Thoracic aorta (tissue), 2 donors: ENCODE data around the gene SETBP1. TPM values are rescaled to one million over a fixed set of nuclear protein-coding genes. Genes with fewer than 3 reads are reported as not detected.
"Not testable (repeated sequence)": the region's sequence is repeated elsewhere in the genome, so short reads cannot be mapped to it uniquely, and the experiment has no call there.

Source experiments
- ATAC-seq: fragments of 150-250 bp; one replicate; pipeline ENCODE4 v1.8.0; 2017; ENCODE audit warnings: low read depth; ENCODE audit not compliant: insufficient number of reproducible peaks, low FRiP score
- DNase-seq: peaks from one replicate; pipeline ENCODE4 v3.0.0-alpha.2; 2020; ENCODE audit warnings: low spot score
- H3K27ac ChIP-seq, 2 donors: fragments of 200-600 bp; sonication (generic); 1 replicate in 1 of 2; 2 replicates in 1 of 2; pipeline ENCODE4 v1.5.1; 2016; ENCODE audit warnings: mild to moderate bottlenecking in 2 of 2, moderate library complexity in 2 of 2
- H3K27me3 ChIP-seq: fragments of 200-600 bp; sonication (generic); replicated peaks from 2 replicates; pipeline ENCODE4 v1.6.0; 2016; ENCODE audit warnings: mild to moderate bottlenecking; ENCODE audit not compliant: insufficient read depth
- H3K36me3 ChIP-seq: fragments of 200-600 bp; sonication (generic); one replicate; pipeline ENCODE4 v1.5.1; 2016
- H3K4me1 ChIP-seq, 2 donors: fragments of 200-600 bp; sonication (generic); 1 replicate in 1 of 2; 2 replicates in 1 of 2; pipeline versions ENCODE4 v1.5.1 to v1.6.0; 2016; ENCODE audit warnings: low read depth in 2 of 2, mild to moderate bottlenecking in 1 of 2; ENCODE audit not compliant: control insufficient read depth in 1 of 2
- H3K4me3 ChIP-seq: fragments of 200-600 bp; sonication (generic); 2 replicates; pipeline ENCODE4 v1.5.1; 2016; ENCODE audit warnings: mild to moderate bottlenecking
- H3K9me3 ChIP-seq: fragments of 200-600 bp; sonication (generic); 2 replicates; pipeline ENCODE4 v1.5.1; 2016
- total RNA-seq, 2 donors: library from RNA; depleted of rRNA; stranded (reverse); fragments of >200 nt; gene quantifications; one replicate each; pipeline versions ENCODE4 v1.1.0 to v1.2.3, GENCODE V29; 2016
- TF ChIP-seq, protein P1 (sequence below): fragments of 200-600 bp; sonication (generic); IDR thresholded peaks from one replicate; pipeline ENCODE4 v1.5.1; 2019; ENCODE audit warnings: antibody characterized with exemption

Gene SETBP1
- total RNA-seq, 2 donors from 2014 or later: 39.3 to 50.2 TPM

DNA sequence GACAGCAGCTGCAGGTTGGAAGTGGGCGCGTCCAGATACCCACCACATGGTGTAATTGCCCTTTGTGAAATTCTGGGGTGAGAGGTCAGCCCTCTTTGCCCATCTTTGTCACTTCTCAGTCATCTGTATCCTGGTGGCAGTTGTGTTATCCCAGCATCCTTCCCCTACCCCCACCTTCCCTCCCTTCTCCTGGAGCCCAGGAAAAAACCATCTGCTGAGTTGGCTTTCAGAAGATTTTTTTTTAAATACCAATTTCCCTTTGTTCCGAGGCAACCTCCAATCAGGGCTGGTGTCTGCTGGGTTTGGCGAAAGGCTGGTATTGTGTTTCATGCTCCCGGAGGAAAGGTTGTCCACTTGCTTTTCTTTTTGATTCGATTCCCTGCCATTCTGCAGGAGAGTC, 35.2 kb downstream of the SETBP1 start:
- H3K4me3 ChIP-seq: no peak overlapping the region
- no peaks in the 10 kb centered on the region for H3K9me3 ChIP-seq
- TF ChIP-seq, protein P1, sequence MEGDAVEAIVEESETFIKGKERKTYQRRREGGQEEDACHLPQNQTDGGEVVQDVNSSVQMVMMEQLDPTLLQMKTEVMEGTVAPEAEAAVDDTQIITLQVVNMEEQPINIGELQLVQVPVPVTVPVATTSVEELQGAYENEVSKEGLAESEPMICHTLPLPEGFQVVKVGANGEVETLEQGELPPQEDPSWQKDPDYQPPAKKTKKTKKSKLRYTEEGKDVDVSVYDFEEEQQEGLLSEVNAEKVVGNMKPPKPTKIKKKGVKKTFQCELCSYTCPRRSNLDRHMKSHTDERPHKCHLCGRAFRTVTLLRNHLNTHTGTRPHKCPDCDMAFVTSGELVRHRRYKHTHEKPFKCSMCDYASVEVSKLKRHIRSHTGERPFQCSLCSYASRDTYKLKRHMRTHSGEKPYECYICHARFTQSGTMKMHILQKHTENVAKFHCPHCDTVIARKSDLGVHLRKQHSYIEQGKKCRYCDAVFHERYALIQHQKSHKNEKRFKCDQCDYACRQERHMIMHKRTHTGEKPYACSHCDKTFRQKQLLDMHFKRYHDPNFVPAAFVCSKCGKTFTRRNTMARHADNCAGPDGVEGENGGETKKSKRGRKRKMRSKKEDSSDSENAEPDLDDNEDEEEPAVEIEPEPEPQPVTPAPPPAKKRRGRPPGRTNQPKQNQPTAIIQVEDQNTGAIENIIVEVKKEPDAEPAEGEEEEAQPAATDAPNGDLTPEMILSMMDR: no peak
- no peaks in the 10 kb centered on the region for H3K27me3 ChIP-seq
- no peaks in the 10 kb centered on the region for H3K36me3 ChIP-seq
- DNase-seq (no peak), ATAC-seq (no peak)
- H3K4me1 ChIP-seq: no peaks in the 10 kb centered on the region
- H3K27ac ChIP-seq: no peak overlapping the region

DNA sequence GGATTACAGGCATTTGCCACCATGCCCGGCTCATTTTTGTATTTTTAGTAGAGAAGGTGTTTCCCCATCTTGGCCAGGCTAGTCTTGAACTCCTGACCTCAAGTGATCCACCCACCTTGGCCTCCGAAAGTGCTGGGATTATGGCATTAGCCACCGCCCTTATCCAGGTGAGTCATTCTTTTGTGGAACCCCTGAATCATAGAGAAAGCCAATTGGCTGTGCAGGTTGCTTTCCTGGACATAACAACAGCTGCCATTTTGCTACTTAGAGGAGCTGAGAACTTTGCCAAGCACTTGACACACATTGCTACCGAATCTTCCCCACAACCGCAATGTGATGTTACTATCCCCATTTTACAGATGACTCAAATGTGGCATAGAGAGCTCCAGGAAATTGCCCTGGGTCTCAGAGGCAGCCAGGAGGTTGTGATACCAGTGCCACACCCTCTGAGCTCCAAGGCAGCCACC, 36.0 kb downstream of the SETBP1 start:
- Histone ChIP-seq H3K4me1 (no peaks in the 10 kb centered on the region), H3K27ac (no peak overlapping the region), H3K27me3 (no peaks in the 10 kb centered on the region), H3K9me3 (no peaks in the 10 kb centered on the region), H3K36me3 (no peaks in the 10 kb centered on the region), H3K4me3 (no peak overlapping the region)
- ATAC-seq: no peak
- DNase-seq: no peak
- TF ChIP-seq, protein P1: no peak

DNA sequence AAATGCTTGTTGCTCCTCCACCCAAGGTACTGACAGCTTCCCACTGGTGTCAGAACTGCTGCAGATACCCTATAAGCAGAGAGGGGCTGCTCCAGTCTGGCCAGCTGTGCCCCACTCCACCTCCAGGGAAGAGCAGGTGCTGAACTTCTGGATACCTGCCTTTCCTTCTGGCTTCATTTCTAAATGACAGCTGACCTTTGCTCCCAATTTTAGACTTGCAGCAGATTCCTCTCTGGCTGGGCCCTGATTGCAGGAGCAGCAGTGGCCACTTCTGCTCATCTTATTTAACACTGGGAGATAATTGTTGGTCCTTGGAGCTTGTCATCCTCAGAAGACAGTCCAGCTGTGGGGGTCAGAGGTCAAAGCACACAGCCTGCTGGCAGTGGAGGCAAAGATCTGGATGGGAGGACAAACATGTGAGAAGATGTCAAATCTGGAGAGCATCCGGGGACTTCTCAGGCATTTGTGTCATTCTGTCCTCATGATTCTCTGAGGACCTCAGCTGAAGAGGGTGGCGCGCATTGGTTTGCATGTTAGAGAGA, 38.9 kb downstream of the SETBP1 start:
- DNase-seq (no peak), ATAC-seq (no peak)
- H3K4me3 ChIP-seq: no peak overlapping the region
- no peaks in the 10 kb centered on the region for H3K9me3 ChIP-seq
- H3K27ac ChIP-seq: no peak overlapping the region
- H3K27me3 ChIP-seq: no peaks in the 10 kb centered on the region
- no peaks in the 10 kb centered on the region for H3K36me3 ChIP-seq
- H3K4me1 ChIP-seq: peaks cover 13 to 14% of the 10 kb centered on the region in 2 donors
- TF ChIP-seq, protein P1: no peak

DNA sequence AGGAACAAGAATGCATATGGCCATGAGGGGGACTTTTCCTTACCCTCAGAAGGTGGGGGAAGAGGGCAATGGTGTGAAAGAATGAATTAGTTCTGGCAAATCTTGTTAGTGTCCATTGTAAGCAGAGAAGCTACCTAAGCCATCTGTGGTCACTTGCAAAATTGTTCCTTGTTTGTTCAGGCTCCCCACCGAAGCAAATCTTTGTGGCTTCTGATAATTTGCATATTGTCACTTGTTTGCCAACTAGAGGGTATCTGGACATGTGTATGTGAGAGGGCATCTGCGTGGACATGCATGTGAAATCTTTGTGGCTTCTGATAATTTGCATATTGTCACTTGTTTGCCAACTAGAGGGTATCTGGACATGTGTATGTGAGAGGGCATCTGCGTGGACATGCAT, 41.1 kb downstream of the SETBP1 start:
- peaks cover 30 to 35% of the 10 kb centered on the region in 2 donors for H3K4me1 ChIP-seq
- H3K36me3 ChIP-seq, H3K27me3 ChIP-seq, H3K27ac ChIP-seq, H3K9me3 ChIP-seq, ATAC-seq, DNase-seq, H3K4me3 ChIP-seq: not testable (repeated sequence)

DNA sequence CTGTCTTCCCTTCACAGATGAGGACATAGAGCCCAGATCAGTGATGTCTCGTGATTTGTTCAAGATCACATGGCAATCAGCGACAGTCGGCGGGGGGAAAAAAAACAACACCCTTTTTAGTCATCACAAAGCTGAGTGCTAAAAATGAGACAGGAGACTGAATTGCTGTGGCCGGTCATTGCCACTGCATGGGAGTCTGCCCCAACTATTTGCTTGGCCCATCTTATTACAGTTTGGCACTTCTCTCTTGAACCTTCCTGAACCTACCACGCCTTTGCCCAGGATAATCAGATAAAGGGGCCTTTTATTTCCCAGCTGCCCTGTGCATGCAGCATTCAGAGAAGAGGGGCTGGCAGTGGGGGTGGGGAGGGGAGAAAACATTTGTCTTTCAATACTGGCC, 42.7 kb downstream of the SETBP1 start:
- Histone ChIP-seq H3K4me1 (peaks cover 30 to 35% of the 10 kb centered on the region in 2 donors), H3K4me3 (no peak overlapping the region), H3K27me3 (no peaks in the 10 kb centered on the region), H3K9me3 (no peaks in the 10 kb centered on the region), H3K27ac (peak overlapping the region in 1 of 2 donors; percentile 23), H3K36me3 (no peaks in the 10 kb centered on the region)
- no peak for DNase-seq
- TF ChIP-seq, protein P1: no peak
- ATAC-seq: no peak
